GM15510 (cell line): ENCODE results near the gene GLRA1.

ENCODE experiments used
- POLR2A ChIP-seq: IDR thresholded peaks from 3 replicates; pipeline ENCODE4 v1.6.1; 2011; ENCODE audit warnings: borderline replicate concordance; ENCODE audit not compliant: insufficient read length; ENCODE audit errors: extremely low read depth

The GLRA1 gene

DNA sequence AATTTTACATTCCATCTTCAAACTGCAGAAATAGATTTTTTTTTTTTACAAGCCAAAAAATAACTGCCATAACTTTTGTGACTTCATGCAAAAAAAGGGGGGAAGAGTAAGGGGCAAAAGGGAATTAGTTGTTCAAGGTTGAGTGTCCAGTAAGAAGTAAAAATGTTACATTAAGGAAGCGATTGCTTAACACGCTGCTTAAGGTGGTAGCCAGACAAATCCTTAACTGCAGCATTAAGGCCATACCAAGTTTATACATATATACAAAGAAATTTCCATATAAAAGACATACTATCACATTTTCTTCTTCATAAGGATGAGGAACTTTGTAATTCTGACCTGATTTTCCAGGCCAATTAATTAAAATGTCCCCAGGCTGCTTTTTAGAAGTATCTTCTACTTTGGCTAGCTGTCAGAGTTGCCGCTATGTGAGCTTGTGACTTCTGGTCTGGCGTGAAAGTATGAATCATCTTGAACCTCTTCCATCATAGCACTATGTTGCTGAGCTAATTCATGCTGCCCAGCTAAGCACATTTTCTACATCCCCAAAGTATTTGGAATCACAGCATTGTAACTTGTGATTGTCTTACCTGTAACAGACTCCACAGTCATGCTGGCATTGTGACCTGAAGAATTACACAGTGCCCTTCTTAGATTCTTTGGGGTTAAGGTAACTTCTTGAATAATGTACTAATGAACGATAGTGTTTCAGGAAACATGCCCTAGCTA lies 112.9 kb downstream of the GLRA1 start:
- TF ChIP-seq POLR2A = no peak

DNA sequence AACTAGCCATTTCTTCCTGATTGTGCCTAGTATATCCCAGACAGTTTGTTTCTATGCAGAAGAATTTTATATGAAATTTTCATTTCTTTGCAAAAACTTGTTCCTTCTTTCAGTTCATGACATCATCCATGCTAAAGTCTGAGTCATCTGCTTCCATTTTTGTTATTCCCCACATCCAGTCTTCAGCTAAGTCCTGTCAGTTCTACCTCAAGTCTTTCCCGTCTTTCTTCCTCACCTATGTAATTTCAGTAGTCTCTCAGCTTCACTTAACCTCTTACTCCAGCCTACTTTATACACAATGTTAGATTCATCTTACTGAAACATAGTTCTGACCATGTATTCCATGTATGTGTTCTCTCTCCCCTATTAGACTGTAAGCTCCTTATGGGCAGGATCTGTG lies 113.8 kb downstream of the GLRA1 start:
- no peak for TF ChIP-seq POLR2A

- no peak for TF ChIP-seq POLR2A
Measured at GRCh38 chr5:151810449-151810848, 114.2 kb downstream of the GLRA1 start.

- TF ChIP-seq POLR2A = no peak
Measured at GRCh38 chr5:151808451-151809169, 116.0 kb downstream of the GLRA1 start.

GRCh38 chr5:151805414-151806223 lies 119.0 kb downstream of the GLRA1 start:
- TF ChIP-seq POLR2A = no peak

DNA sequence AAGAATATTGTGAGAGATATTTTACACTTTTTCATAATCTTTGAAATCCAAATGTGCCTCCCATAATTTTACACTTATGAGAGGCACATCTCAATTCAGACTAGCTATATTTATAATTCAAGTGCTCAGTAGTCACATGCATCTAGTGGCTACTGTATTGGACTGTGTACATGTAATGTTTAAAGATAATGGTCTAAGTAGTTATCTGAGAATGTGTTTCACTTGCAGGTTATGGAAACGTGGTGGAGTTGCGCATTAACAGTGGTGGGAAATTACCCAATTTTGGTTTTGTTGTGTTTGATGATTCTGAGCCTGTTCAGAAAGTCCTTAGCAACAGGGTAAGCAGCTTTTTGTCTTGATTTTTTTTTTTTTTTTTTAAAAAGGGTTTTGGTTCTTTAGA lies 124.1 kb downstream of the GLRA1 start:
- TF ChIP-seq POLR2A = no peak

DNA sequence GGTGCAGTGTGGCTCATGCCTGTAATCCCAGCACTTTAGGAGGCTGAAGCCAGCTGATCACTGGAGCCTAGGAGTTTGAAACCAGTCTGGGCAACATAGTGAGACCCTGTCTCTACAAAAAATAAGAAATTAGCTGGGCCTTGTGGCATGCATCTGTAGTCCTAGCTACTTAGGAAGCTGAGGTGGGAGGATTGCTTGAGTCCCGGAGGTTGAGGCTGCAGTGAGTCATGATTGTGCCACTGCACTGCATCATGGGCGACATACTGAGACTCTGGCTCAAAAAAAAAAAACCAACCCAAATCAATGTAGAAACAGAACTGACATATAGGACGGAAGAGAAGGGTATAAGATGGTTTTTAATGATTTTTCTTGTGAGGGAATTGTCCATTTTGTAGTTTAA lies 125.2 kb downstream of the GLRA1 start:
- TF ChIP-seq POLR2A = no peak

DNA sequence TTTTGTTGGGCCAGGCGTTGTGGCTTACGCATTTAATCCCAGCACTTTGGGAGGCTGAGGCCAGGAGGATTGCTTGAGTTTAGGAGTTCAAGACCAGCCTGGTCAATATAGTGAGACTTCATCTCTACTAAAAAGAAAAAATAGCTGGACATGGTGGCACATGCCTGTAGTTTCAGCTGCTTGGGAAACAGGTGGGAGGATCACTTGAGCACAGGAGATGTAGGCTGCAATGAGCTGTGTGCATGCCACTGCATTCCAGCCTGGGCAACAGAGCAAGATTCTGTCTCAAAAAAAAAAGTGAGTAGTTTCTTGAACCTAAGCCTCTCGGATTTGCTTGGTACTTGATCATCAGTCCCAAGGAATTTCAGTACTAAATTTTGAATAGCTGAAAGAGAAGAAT lies 126.0 kb downstream of the GLRA1 start:
- no peak for TF ChIP-seq POLR2A

DNA sequence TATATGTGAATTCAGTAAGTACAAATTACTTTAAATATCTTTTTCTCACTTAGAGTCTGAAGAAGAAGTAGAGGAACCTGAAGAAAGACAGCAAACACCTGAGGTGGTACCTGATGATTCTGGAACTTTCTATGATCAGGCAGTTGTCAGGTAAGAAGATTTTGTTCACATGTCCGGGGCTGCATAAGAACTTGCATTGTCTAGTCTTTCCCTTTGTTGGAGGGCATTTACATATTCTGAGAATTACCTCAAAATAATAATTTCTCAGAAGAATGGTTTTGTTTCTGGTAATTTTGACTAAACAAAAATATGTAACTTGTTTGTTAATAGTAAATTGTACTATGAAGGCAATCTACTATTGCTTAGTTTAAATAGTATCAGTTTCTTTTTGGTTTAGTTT lies 129.2 kb downstream of the GLRA1 start:
- no peak for TF ChIP-seq POLR2A

DNA sequence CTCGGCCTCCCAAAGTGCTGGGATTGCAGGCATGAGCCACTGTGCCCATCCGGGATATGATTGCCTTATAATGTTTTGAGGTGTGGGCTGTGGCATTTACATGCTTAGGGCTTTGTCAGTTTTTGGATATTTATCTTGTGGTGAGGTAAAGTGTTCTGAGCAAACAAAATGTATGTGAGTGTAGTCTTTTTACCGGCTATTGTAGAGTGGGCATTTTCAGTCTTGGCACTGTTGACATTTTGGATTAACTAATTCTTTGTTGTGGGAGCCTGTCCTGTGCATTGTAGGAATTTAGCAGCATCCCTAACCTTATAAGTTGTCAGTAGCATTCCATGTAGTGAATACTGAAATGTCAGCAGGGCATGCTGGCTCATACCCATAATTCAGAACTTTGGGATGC lies 131.3 kb downstream of the GLRA1 start:
- TF ChIP-seq POLR2A = no peak

DNA sequence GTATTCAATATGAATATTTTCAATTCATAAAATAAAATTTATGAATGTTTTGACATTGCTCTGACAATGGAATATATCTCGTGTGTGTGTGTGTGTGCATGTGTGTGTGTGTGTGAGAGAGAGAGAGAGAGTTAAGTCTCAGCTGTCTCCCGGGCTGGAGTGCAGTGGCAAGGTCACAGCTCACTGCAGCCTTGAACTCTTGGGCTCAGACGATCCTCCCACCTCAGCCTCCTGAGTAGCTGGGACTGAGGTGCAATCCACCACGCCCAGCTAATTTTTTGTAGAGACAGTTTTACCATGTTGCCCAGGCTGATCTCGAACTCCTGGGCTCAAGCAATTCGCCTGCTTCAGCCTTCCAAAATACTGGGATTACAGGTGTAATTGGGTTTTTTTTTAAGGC lies 136.8 kb downstream of the GLRA1 start:
- no peak for TF ChIP-seq POLR2A

- no peak for TF ChIP-seq POLR2A
Measured at GRCh38 chr5:151786468-151786867, 138.2 kb downstream of the GLRA1 start.

- no peak for TF ChIP-seq POLR2A
Measured at GRCh38 chr5:151784141-151784540, 140.5 kb downstream of the GLRA1 start.

GRCh38 chr5:151781201-151781600 lies 143.4 kb downstream of the GLRA1 start:
- TF ChIP-seq POLR2A = no peak

GRCh38 chr5:151780348-151780747 lies 144.3 kb downstream of the GLRA1 start:
- TF ChIP-seq POLR2A = no peak
